Liver (tissue), 9 donors: ENCODE results near the gene ARID4B. TPM values are rescaled to one million over a fixed set of nuclear protein-coding genes. Genes with fewer than 3 reads are reported as not detected.

Experiments
- DNase-seq: peaks from one replicate; pipeline ENCODE4 v3.0.0-alpha.2; 2017; ENCODE audit warnings: low spot score
- H3K27ac ChIP-seq, 2 donors: one replicate each; pipeline ENCODE4 v1.7.0; 2013; ENCODE audit warnings: inconsistent platforms in 2 of 2, low read length in 2 of 2, control low read depth in 1 of 2, low read depth in 1 of 2, mild to moderate bottlenecking in 1 of 2
- H3K27me3 ChIP-seq, 4 donors: one replicate each; pipeline versions ENCODE4 v1.6.1 to v1.7.0; 2013; ENCODE audit warnings: low read length in 3 of 4, inconsistent platforms in 1 of 4, mild to moderate bottlenecking in 1 of 4, moderate library complexity in 1 of 4; ENCODE audit not compliant: control insufficient read depth in 4 of 4, insufficient read depth in 4 of 4
- H3K36me3 ChIP-seq, 4 donors: one replicate each; pipeline versions ENCODE4 v1.6.1 to v1.7.0; 2013; ENCODE audit warnings: low read length in 3 of 4, mild to moderate bottlenecking in 3 of 4, low read depth in 1 of 4, moderate library complexity in 1 of 4; ENCODE audit not compliant: control insufficient read depth in 4 of 4, insufficient read depth in 3 of 4
- H3K4me1 ChIP-seq, 4 donors: one replicate each; pipeline versions ENCODE4 v1.6.1 to v1.7.0; 2013; ENCODE audit warnings: low read length in 3 of 4, mild to moderate bottlenecking in 3 of 4, moderate library complexity in 1 of 4; ENCODE audit not compliant: control insufficient read depth in 4 of 4, insufficient read depth in 4 of 4
- H3K4me3 ChIP-seq, 3 donors: one replicate each; pipeline versions ENCODE4 v1.6.1 to v1.7.0; 2013; ENCODE audit warnings: low read length in 3 of 3, control low read depth in 1 of 3, low read depth in 1 of 3, mild to moderate bottlenecking in 1 of 3
- H3K9ac ChIP-seq, 2 donors: one replicate each; pipeline ENCODE4 v1.7.0; 2013; ENCODE audit warnings: low read length in 2 of 2, mild to moderate bottlenecking in 2 of 2, moderate library complexity in 2 of 2, control low read depth in 1 of 2, low read depth in 1 of 2
- H3K9me3 ChIP-seq, 4 donors: one replicate each; pipeline versions ENCODE4 v1.6.1 to v1.7.0; 2013; ENCODE audit warnings: low read length in 3 of 4; ENCODE audit not compliant: control insufficient read depth in 4 of 4
- EGR1 ChIP-seq, 2 donors: IDR thresholded peaks; 2 replicates each; pipeline ENCODE4 v1.6.1; 2016 to 2018; ENCODE audit warnings: antibody characterized with exemption in 2 of 2, low read depth in 2 of 2
- FOXA1 ChIP-seq: IDR thresholded peaks from 2 replicates; pipeline ENCODE4 v1.6.1; 2016; ENCODE audit warnings: antibody characterized with exemption
- GABPA ChIP-seq, 2 donors: IDR thresholded peaks in 1 of 2; conservative IDR thresholded peaks in 1 of 2; 2 replicates each; pipeline ENCODE4 v1.6.1; 2016; ENCODE audit warnings: antibody characterized with exemption in 2 of 2, mild to moderate bottlenecking in 1 of 2, moderate library complexity in 1 of 2
- HNF4A ChIP-seq, 2 donors: conservative IDR thresholded peaks; 2 replicates each; pipeline ENCODE4 v1.6.1; 2016; ENCODE audit warnings: antibody characterized with exemption in 2 of 2, mild to moderate bottlenecking in 2 of 2
- HNF4G ChIP-seq: IDR thresholded peaks from 2 replicates; pipeline ENCODE4 v1.6.1; 2016; ENCODE audit warnings: antibody characterized with exemption
- JUND ChIP-seq, 2 donors: IDR thresholded peaks; 2 replicates each; pipeline ENCODE4 v1.6.1; 2016; ENCODE audit warnings: antibody characterized with exemption in 2 of 2
- NR2F2 ChIP-seq: IDR thresholded peaks from 2 replicates; pipeline ENCODE4 v1.6.1; 2016; ENCODE audit warnings: antibody characterized with exemption
- RAD21 ChIP-seq, 2 donors: IDR thresholded peaks; 2 replicates each; pipeline ENCODE4 v1.6.1; 2016; ENCODE audit warnings: antibody characterized with exemption in 2 of 2, mild to moderate bottlenecking in 2 of 2
- RXRA ChIP-seq, 2 donors: IDR thresholded peaks; 2 replicates each; pipeline ENCODE4 v1.6.1; 2017 to 2018; ENCODE audit warnings: antibody characterized with exemption in 2 of 2, mild to moderate bottlenecking in 1 of 2
- TAF1 ChIP-seq: conservative IDR thresholded peaks from 2 replicates; pipeline ENCODE4 v1.6.1; 2016; ENCODE audit warnings: antibody characterized with exemption, mild to moderate bottlenecking
- YY1 ChIP-seq: IDR thresholded peaks from 2 replicates; pipeline ENCODE4 v1.6.1; 2016; ENCODE audit warnings: antibody characterized with exemption, mild to moderate bottlenecking
- WGBS: extraction: QIAGEN DNeasy Blood & Tissue Kit; methylation state at CpG from one replicate; pipeline ENCODE4 v1.1.7; 2013; 5-methylcytosine and 5-hydroxymethylcytosine counted together
- polyA plus RNA-seq, 2 donors: library from polyadenylated mRNA; stranded (reverse) in 1 of 2; unstranded in 1 of 2; fragments of 200-250 nt in 1 of 2; fragments of >200 nt in 1 of 2; fragmentation: Nextera tagmentation in 1 of 2; extraction: Ambion mirVana in 1 of 2; gene quantifications; one replicate each; pipeline versions ENCODE4 v1.2.1 to v1.2.3, GENCODE V29; 2013 to 2015
- total RNA-seq, 2 donors: library from RNA; depleted of rRNA; stranded (reverse); fragments of >200 nt; gene quantifications; one replicate each; pipeline ENCODE4 v1.2.3, GENCODE V29; 2014
- TF ChIP-seq, protein P1 (sequence below): IDR thresholded peaks from 2 replicates; pipeline ENCODE4 v1.6.1; 2016; ENCODE audit warnings: antibody characterized with exemption, mild to moderate bottlenecking
- TF ChIP-seq, protein P2 (sequence below): IDR thresholded peaks from 2 replicates; pipeline ENCODE4 v1.6.1; 2016; ENCODE audit warnings: antibody characterized with exemption
- TF ChIP-seq, protein P3 (sequence below): IDR thresholded peaks from 2 replicates; pipeline ENCODE4 v1.6.1; 2016; ENCODE audit warnings: antibody characterized with exemption
- TF ChIP-seq, protein P4 (sequence below): fragments of 150-350 bp; IDR thresholded peaks from 2 replicates; pipeline ENCODE4 v1.5.1; 2017; ENCODE audit warnings: improper control_type of control experiment, low read depth, low read length; ENCODE audit not compliant: missing input control
- donor health status: healthy.
- donor health status: healthy.
- donor health status: healthy.
- donor health status: healthy.
- donor health status: healthy.

The ARID4B gene, protein sequence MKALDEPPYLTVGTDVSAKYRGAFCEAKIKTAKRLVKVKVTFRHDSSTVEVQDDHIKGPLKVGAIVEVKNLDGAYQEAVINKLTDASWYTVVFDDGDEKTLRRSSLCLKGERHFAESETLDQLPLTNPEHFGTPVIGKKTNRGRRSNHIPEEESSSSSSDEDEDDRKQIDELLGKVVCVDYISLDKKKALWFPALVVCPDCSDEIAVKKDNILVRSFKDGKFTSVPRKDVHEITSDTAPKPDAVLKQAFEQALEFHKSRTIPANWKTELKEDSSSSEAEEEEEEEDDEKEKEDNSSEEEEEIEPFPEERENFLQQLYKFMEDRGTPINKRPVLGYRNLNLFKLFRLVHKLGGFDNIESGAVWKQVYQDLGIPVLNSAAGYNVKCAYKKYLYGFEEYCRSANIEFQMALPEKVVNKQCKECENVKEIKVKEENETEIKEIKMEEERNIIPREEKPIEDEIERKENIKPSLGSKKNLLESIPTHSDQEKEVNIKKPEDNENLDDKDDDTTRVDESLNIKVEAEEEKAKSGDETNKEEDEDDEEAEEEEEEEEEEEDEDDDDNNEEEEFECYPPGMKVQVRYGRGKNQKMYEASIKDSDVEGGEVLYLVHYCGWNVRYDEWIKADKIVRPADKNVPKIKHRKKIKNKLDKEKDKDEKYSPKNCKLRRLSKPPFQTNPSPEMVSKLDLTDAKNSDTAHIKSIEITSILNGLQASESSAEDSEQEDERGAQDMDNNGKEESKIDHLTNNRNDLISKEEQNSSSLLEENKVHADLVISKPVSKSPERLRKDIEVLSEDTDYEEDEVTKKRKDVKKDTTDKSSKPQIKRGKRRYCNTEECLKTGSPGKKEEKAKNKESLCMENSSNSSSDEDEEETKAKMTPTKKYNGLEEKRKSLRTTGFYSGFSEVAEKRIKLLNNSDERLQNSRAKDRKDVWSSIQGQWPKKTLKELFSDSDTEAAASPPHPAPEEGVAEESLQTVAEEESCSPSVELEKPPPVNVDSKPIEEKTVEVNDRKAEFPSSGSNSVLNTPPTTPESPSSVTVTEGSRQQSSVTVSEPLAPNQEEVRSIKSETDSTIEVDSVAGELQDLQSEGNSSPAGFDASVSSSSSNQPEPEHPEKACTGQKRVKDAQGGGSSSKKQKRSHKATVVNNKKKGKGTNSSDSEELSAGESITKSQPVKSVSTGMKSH (N-terminal part only)
- total RNA-seq (10 to 100 TPM; 21.6 to 27.3 TPM), polyA plus RNA-seq (10 to 100 TPM in 1 of 2 donors, 1 to 10 TPM in 1; 4.2 to 21.0 TPM)

DNA sequence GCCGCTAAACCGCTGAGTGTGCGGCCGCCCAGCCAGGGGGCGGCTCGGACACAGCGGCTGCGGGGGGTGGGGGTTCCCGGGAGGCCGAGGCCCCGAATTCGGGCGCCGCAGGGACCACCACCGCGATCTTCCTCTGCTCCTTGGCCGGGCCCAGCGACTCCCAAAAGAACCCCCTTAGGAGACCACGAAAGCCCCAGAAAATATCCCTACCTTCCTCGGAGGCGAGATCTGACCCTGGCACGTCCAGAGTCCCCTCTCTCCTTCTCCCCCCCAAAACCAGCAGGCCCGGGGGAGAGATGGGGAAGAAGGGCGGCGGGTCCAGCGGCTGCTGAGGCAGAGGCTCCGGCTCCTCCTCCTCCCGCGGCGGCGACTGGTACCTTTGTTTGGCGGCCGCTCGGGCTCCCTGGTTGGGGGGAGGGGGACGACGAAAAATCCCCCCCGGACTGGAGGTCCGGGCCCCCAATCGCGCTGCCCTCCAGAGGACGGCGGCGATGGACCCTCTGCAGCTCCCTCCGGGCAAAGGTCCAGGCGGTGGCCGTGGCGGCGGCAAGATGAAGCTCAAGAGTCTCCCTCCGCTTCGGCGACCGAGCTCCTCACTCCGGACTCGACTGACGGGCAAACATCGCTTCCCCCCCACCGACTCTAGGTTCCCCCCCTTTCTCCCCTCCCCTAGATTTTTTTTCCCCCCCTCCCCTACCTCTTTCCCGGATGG is at the start of gene ARID4B:
TSS of gene ARID4B (minus strand) at position 621 of the 712 bp plus-strand sequence. CDS start 1,260 bp downstream, outside the sequence.
- DNase-seq: peak; percentile 80
- H3K4me3 ChIP-seq: peak within 1 kb of the TSS; percentile 91 to 100 (median 92)
- H3K4me1 ChIP-seq: peaks cover 3 to 34% (median 31%) of the 10 kb centered on the region in 4 donors
- no peak for TF ChIP-seq GABPA (IDR thresholded peaks at IDR 0.05 in 1 of 2, conservative IDR thresholded peaks at IDR 0.05 in 1 of 2)
- TF ChIP-seq TAF1: peak; percentile 71
- TF ChIP-seq HNF4A (conservative IDR thresholded peaks at IDR 0.05): peak in 1 of 2 donors; percentile 7
- TF ChIP-seq, protein P1, sequence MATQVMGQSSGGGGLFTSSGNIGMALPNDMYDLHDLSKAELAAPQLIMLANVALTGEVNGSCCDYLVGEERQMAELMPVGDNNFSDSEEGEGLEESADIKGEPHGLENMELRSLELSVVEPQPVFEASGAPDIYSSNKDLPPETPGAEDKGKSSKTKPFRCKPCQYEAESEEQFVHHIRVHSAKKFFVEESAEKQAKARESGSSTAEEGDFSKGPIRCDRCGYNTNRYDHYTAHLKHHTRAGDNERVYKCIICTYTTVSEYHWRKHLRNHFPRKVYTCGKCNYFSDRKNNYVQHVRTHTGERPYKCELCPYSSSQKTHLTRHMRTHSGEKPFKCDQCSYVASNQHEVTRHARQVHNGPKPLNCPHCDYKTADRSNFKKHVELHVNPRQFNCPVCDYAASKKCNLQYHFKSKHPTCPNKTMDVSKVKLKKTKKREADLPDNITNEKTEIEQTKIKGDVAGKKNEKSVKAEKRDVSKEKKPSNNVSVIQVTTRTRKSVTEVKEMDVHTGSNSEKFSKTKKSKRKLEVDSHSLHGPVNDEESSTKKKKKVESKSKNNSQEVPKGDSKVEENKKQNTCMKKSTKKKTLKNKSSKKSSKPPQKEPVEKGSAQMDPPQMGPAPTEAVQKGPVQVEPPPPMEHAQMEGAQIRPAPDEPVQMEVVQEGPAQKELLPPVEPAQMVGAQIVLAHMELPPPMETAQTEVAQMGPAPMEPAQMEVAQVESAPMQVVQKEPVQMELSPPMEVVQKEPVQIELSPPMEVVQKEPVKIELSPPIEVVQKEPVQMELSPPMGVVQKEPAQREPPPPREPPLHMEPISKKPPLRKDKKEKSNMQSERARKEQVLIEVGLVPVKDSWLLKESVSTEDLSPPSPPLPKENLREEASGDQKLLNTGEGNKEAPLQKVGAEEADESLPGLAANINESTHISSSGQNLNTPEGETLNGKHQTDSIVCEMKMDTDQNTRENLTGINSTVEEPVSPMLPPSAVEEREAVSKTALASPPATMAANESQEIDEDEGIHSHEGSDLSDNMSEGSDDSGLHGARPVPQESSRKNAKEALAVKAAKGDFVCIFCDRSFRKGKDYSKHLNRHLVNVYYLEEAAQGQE: peak; percentile 48
- peak in 1 of 2 donors; percentile 29 for TF ChIP-seq RAD21 (IDR thresholded peaks at IDR 0.05)
- TF ChIP-seq FOXA1: no peak
- TF ChIP-seq YY1: no peak
- TF ChIP-seq EGR1 (IDR thresholded peaks at IDR 0.05; ENCODE audit: low read depth in 2 of 2): no peak
- no peaks in the 10 kb centered on the region for H3K27me3 ChIP-seq
- H3K27ac ChIP-seq: peak within 1 kb of the TSS; percentile 93 to 96
- H3K9ac ChIP-seq: peak within 1 kb of the TSS; percentile 85 to 89
- no peaks in the 10 kb centered on the region for H3K36me3 ChIP-seq
- no peaks in the 10 kb centered on the region for H3K9me3 ChIP-seq
- under 1% methylated on average over 58 of the region's 58 CpGs for WGBS

DNA sequence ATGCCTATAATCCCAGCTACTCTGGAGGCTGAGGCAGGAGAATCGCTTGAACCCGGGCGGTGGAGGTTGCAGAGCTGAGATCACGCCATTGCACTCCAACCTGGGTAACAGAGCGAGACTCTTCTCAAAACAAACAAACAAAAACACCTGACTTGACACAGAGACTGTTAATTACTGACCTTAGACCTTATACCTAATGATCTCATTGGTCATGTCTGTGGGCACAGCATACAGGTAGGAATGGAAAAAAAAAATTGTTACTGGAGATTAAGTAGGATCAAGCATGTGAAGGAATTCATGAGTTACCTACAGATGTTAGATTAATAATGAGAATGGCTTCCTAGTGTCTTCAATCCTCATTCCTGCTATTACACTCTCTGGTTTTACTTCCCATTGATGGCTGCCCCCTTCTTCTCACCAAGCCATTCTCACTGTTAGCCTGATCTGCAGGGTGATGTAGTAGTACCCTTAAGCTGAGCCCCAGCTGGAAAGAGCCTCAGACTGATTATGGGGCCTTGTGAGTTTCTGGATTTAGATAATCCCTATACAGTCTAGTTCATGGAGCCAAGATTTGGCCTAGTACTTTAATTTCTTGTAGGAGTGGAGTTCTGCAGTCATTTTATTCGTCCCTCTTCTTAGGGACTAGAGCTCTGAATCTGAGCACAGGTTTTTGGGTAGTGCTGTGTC is 48.1 kb upstream of the ARID4B start:
- WGBS: 95% methylated on average over 6 of the region's 6 CpGs
- Histone ChIP-seq H3K9me3 (no peaks in the 10 kb centered on the region), H3K27me3 (no peaks in the 10 kb centered on the region), H3K36me3 (peaks cover 0 to 7% (median 6%) of the 10 kb centered on the region in 4 donors), H3K4me1 (peaks cover 0 to 2% (median 0%) of the 10 kb centered on the region in 4 donors), H3K9ac (no peak overlapping the region), H3K4me3 (no peak overlapping the region), H3K27ac (no peak overlapping the region)
- DNase-seq: no peak
- no peak for TF ChIP-seq TAF1
- TF ChIP-seq, protein P2, sequence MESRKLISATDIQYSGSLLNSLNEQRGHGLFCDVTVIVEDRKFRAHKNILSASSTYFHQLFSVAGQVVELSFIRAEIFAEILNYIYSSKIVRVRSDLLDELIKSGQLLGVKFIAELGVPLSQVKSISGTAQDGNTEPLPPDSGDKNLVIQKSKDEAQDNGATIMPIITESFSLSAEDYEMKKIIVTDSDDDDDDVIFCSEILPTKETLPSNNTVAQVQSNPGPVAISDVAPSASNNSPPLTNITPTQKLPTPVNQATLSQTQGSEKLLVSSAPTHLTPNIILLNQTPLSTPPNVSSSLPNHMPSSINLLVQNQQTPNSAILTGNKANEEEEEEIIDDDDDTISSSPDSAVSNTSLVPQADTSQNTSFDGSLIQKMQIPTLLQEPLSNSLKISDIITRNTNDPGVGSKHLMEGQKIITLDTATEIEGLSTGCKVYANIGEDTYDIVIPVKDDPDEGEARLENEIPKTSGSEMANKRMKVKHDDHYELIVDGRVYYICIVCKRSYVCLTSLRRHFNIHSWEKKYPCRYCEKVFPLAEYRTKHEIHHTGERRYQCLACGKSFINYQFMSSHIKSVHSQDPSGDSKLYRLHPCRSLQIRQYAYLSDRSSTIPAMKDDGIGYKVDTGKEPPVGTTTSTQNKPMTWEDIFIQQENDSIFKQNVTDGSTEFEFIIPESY: no peak
- TF ChIP-seq GABPA (IDR thresholded peaks at IDR 0.05 in 1 of 2, conservative IDR thresholded peaks at IDR 0.05 in 1 of 2): no peak
- no peak for TF ChIP-seq NR2F2
- no peak for TF ChIP-seq JUND (IDR thresholded peaks at IDR 0.05)
- no peak for TF ChIP-seq RXRA (IDR thresholded peaks at IDR 0.05)
- TF ChIP-seq, protein P3, sequence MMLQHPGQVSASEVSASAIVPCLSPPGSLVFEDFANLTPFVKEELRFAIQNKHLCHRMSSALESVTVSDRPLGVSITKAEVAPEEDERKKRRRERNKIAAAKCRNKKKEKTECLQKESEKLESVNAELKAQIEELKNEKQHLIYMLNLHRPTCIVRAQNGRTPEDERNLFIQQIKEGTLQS: no peak
- TF ChIP-seq HNF4G: no peak
- TF ChIP-seq EGR1 (IDR thresholded peaks at IDR 0.05; ENCODE audit: low read depth in 2 of 2): no peak
- TF ChIP-seq YY1: no peak
- TF ChIP-seq, protein P4, sequence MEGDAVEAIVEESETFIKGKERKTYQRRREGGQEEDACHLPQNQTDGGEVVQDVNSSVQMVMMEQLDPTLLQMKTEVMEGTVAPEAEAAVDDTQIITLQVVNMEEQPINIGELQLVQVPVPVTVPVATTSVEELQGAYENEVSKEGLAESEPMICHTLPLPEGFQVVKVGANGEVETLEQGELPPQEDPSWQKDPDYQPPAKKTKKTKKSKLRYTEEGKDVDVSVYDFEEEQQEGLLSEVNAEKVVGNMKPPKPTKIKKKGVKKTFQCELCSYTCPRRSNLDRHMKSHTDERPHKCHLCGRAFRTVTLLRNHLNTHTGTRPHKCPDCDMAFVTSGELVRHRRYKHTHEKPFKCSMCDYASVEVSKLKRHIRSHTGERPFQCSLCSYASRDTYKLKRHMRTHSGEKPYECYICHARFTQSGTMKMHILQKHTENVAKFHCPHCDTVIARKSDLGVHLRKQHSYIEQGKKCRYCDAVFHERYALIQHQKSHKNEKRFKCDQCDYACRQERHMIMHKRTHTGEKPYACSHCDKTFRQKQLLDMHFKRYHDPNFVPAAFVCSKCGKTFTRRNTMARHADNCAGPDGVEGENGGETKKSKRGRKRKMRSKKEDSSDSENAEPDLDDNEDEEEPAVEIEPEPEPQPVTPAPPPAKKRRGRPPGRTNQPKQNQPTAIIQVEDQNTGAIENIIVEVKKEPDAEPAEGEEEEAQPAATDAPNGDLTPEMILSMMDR: no peak
